Right lobe of liver (tissue), 4 donors: ENCODE data around the gene GALNTL6.

Experiments
- POLR2A ChIP-seq: fragments of 450-650 bp; IDR thresholded peaks from one replicate; pipeline ENCODE4 v1.6.1; 2017; ENCODE audit warnings: antibody characterized with exemption, mild to moderate bottlenecking
- TF ChIP-seq, protein P1 (sequence below), 4 donors: fragments of 200-600 bp in 3 of 4; fragments of 450-650 bp in 1 of 4; IDR thresholded peaks; one replicate each; pipeline versions ENCODE4 v1.5.1 to v1.8.0; 2016 to 2022; ENCODE audit warnings: antibody characterized with exemption in 4 of 4, mild to moderate bottlenecking in 2 of 4
- donor health status: DM: no; HTN: no; CAD: no.
- donor health status: DM: no; HTN: no; CAD: no.
- donor health status: DM: no; HTN: yes; CAD: no.

DNA sequence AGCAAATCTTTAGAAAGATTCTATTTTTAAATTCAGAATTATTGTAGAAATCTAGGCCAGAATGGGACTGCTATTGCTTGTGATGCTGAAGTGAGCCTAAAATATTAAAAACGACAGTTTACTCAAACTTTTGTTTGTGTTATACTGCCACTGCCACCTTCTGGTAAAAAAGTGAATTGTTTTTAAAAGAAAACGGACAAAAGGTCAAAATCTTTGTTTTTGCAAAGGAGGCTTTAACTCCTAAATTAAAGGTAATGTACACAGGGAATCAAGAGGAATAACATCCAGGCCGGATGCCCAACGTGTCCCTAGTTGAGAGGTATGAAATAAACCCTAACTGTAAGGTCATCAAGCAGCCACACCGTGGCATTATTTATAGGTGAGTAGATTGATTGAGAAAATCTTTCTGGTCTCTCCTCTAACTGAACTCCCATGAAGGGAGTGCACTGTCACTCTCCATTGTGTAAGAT, 1017.1 kb downstream of the GALNTL6 start:
- TF ChIP-seq, protein P1, sequence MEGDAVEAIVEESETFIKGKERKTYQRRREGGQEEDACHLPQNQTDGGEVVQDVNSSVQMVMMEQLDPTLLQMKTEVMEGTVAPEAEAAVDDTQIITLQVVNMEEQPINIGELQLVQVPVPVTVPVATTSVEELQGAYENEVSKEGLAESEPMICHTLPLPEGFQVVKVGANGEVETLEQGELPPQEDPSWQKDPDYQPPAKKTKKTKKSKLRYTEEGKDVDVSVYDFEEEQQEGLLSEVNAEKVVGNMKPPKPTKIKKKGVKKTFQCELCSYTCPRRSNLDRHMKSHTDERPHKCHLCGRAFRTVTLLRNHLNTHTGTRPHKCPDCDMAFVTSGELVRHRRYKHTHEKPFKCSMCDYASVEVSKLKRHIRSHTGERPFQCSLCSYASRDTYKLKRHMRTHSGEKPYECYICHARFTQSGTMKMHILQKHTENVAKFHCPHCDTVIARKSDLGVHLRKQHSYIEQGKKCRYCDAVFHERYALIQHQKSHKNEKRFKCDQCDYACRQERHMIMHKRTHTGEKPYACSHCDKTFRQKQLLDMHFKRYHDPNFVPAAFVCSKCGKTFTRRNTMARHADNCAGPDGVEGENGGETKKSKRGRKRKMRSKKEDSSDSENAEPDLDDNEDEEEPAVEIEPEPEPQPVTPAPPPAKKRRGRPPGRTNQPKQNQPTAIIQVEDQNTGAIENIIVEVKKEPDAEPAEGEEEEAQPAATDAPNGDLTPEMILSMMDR (IDR thresholded peaks at IDR 0.05) = peak; percentile 50 to 60 (median 54)
- no peak for TF ChIP-seq POLR2A
